Middle frontal gyrus (tissue), 1 donor: ENCODE measurements around the gene EMD.
A peak's percentile ranks its signal among the peaks of the same experiment; 100 is the strongest.
"Not testable (repeated sequence)": the region's sequence is repeated elsewhere in the genome, so short reads cannot be mapped to it uniquely, and the experiment has no call there.

Experiments
- DNase-seq: peaks from one replicate; pipeline ENCODE4 v3.0.0-alpha.2; 2015; ENCODE audit warnings: low spot score; ENCODE audit errors: extremely low spot score

The EMD gene

DNA sequence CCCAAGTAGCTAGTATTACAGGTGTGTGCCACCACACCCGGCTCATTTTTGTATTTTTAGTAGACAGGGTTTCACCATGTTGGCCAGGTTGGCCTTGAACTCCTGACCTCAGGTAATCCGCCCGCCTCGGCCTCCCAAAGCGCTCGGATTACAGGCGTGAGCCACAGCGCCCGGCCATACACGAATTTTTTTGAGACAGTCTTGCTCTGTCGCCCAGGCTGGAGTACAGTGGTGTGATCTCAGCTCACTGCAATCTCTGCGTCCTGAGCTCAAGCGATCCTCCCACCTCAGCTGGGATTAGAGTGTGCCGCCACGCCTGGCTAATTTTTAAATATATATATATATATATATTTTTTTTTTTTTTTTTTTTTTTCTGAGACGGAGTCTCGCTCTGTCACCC, 17.3 kb downstream of the EMD start:
- DNase-seq: not testable (repeated sequence)

DNA sequence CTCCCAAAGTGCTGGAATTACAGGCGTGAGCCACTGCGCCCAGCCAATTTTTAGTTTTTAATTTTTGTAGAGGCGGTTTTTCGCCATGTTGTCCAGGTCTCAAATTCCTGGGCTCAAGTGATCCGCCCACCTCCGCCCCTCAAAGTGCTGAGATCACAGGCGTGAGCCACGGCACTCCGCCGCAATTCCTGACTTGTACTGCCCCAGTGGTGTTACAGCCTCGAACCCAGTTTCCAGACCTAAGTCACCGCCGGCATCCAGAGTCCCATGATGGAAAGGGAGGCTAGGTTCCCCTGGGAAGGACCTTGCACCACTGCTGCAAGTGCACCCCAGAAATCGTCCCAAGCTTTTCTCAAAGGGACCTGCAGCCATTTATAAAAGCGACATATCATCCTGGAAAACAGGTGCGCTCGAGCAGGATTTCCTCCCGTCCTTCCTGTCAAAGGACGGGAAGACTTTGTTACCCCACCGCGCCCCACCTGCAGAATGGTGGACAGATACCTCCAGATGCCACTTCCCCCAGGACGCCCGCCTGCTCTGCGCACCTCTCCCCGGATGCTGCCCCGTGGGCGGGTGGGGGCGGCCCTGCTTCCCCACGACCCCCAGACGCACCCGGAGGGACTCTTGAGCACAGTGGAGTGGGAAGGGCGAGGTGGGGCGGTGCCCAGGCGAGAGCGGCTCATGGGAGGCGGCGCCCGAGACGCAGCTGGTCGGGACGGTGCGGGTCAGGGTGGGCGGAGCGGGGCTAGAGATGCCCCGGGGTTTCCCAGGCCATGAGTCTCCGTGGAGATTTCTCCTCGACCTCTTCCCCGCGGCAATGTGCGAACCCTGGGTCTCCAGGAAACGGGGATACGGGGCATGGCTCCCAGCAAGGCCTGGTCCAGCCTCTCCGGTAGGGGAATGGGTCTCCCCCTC, 18.1 kb downstream of the EMD start:
- DNase-seq: no peak

DNA sequence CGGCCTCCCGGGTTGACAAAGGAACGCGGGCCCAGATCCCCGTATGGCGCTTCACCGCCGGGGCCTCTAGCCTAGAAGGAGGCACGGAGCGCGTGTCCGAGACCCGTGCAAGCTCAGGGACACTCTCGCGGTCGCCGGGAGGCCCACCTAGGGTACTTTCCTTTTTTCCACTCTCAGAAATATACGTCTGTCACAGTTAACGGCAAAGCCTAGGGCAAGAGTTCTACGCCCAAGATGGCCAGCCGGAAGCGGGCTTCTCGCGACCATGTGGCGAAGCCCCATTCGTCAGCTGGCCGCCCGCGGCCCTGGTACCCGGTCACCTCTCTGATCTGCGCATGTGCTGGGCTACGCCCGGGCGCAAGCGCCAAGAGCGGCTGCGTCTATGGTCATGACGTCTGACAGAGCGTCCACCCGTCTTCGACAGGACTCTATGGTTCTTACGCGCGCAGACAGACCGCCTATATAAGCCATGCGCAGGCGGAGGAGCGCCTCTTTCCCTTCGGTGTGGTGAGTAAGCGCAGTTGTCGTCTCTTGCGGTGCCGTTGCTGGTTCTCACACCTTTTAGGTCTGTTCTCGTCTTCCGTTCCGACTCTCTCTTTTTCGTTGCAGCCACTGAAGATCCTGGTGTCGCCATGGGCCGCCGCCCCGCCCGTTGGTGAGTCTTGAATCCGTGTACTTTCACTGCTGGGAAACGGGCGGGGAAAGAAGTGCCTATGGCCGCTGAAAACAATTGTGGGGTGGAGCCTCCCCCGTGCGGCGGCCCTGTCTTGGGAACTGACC, 19.0 kb downstream of the EMD start, which contains the start of gene RPL10:
Gene RPL10, plus strand, starts transcription at position 490 of the 780 bp plus-strand sequence. Its CDS starts 143 bp downstream, at position 633.
- peak; percentile 92 for DNase-seq

DNA sequence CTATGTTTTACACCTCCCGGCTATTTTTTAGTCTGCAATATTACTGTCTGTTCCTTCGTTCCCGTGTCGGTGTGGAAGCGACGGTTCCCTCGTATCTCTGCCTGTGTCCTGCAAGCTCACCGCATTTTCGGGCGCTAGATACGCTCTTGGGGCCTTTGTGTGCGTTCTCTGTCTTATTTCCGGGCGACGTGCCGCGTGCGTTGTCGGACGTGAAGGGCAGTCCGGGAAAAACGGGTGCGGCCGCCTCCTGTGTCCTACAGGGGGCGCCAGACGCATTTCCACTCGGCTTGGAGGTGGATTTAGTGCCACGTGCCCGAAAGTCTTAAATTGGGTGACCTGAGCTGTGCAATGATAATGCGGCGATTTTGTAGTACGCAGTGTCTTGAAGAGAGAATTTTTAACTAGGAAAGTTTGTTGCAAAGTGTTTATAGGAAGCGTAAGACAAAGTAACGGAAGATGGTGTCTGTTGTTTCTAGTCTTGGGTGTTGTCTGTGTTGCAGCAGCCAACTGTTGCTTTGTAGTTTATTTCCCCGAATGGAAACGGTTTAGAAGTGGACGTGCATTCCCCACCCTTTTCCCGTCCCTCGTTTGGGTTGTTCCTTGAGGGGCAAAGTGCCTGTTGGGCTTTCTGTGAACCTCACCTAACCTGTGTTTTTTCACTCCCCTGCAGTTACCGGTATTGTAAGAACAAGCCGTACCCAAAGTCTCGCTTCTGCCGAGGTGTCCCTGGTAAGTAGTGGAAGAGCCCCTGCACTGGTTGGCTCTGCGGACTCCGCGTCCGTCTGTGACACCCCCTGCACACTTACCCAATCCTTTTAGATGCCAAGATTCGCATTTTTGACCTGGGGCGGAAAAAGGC, 19.8 kb downstream of the EMD start:
- DNase-seq: peak; percentile 10

DNA sequence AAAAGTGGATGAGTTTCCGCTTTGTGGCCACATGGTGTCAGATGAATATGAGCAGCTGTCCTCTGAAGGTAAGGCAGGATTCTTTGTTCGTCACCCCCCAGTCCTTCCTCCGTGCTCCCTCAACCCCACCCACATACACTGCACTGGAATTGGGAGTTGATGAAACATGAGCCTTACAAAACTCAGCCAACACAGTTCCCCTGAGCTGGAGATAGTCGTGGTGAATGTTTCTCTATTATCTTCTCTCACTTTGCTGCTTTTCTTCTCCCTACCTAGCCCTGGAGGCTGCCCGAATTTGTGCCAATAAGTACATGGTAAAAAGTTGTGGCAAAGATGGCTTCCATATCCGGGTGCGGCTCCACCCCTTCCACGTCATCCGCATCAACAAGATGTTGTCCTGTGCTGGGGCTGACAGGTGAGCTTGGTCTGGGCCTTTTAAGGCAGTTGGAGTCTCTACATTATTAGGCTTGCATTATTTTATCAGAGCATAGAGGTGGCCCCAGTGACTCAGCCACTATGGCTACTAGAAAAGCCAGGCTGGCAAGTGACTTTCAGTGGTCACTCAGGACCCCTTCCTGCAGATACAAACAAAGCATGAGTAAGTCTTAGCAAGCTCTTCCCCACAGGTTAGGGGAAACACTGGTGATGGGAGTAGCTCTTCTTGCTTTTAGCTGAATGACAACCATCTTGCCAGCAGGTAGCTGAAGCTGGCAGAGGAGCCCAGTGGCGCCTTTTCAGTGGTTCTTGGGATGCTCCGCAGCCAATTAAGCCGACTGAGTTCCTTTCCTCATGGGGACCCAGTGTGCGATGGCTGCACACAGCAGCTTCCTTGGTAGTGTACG, 20.7 kb downstream of the EMD start:
- DNase-seq: no peak

DNA sequence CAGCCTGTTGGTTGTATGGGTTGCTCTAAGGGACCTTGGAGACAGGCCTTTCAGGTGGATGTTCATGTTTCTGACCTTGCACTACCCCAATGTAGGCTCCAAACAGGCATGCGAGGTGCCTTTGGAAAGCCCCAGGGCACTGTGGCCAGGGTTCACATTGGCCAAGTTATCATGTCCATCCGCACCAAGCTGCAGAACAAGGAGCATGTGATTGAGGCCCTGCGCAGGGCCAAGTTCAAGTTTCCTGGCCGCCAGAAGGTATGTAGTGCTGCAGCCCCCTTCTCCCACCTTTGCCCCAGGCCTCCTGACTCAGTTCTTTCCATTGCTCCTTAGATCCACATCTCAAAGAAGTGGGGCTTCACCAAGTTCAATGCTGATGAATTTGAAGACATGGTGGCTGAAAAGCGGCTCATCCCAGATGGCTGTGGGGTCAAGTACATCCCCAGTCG, 21.3 kb downstream of the EMD start:
- not testable (repeated sequence) for DNase-seq

DNA sequence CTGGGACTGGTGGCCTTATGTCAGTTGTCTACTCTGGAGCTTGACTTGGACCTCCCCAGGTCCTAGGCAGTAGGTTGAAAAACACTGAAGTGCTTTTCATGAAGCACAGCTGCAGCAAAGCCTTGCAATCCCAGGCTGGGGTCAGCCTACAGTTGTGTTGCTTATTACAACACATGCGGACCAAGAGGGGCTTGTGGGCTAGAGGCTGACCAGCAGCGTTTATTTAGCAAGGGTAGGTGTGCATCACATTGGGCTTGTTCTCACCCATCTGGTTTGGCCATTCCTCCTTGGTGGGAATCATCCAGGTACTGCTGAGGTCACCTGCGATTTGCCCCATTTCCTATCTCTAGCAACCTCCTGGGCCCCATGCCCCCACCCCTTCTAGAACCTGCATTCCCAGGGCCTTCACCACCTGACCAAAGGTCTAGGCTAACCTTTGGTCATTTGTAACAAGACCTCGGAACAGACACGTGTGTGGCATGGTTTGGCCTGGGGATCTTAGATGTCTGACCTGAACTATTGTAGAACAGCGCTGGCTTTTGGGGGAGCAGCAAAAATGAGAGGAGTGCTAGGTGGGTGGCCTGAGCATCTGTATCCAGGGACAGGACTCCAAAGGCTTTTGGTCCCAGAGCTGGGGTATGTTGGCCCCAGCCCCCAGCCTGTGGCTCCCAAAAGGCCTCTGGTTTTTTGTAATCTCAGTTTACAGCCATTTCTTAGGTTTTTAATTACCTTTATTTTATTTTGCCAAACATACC, 22.1 kb downstream of the EMD start:
- no peak for DNase-seq

DNA sequence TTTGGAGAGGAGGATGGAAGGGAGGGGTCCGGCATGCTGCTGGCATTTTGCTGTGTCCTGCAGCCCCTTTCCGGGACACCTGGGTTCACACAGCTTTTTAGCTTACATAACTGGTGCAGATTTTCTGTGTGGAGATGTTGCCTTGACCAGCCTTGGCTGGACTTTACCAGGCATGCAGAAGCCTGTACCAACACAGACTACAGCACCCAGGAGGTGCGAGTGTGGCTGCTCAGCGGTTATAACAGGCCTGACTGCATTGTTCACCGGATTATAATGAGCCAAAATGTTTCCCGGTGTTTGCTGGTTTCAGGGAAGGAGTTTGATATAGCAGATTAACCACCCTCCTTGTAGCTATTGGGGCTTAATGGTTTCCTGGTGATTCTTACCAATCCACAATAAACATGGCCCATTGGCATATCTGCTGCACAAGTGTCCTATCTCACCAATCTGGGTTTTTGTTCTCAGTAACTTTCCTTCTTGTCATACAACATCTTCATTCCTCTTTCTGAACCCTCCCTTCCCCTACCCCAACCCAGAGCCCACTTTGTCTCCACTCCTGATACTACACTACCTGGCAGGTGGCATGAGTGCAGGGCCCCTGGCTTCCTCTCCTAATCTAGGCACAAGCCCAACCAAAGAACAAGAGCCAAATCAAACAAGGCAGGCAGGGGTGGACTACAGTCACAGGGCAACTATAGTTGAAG, 23.0 kb downstream of the EMD start:
- no peak for DNase-seq

DNA sequence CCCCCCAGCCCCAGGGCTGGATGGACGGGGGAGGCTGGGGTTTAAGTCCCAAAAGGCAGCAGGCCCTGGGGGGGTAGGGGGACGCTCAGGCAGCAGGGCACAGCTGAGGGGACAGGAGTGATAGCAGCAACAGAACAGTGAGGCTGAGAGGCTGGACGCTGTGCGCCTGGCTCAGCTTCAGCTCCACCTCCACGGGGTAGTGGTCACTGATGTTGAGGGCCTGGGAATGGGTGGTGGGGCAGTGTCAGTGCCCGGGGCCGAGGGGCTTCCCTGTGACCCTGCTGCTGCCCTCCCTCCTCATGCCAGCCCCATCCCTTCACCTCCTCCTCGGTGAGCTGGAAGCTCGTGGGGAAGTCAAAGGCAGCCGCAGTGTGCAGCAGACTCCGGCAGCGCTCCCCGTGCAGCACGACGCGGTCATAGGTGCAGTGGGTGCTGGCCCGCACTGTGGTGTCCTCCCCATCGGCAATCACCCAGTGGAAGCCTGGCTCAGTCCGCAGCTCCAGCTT, 23.6 kb downstream of the EMD start:
- no peak for DNase-seq

DNA sequence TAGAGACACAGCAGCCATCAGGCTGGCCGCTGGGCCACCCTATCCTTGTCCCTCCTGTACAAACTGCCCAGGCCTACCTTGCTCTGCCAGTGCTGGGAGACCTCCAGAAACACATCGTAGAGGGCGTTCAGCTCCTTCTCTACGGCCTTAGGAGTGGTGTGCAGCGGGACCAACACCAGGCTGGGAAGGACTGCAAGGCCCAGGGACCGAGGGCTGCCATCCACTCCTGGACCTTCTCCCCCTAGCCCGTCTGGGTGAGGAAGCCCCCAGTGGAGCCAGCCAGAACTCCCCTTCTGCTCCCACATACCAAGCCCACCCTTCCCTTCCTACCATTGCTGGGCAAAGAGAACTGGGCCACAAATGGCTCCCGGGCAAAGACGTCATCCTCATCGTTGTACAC, 24.1 kb downstream of the EMD start:
- DNase-seq: no peak

DNA sequence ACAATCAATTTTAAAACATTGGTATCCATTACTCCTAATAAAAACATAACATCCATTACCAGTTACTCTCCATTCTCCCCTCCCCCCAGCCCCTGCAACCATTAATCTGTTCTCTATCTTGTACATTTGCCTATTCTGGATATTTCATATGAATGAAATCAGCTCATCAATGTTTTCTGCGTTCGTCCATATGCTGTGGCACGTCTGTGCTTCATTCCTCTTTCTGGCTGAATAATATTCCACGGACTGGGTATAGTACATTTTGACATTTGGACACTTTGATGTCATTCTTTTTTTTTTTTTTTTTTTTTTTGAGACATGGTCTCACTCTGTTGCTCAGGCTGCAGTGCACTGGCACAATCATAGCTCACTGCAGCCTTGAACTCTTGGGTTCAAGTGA, 24.8 kb downstream of the EMD start:
- DNase-seq: no peak

DNA sequence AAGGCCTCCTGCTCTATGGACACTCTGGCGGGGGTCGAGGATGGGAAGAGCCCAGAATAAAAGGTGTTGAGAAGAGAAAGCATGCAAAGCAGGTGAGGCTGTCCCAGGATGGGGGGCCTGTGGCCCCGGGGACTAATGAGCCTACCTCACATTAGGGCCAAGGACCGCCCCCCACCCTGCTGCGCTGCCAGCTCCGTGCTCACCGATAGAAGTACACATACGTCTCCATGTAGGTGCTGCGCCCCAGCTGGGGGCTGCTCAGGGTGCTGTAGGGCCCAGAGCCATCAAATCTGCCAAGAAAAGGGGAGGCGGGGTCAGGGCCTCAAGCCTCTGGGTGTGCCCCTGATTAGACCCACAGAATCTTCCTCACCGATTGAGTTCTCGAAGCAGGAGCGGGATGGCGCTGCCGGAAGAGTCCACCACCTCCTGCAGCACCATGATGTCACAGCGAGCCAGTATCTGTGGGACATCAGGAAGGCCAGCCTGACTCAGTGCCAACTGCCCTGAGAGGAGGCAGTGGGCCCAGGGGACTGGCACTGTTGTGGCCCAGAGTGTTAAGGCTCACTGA, 25.6 kb downstream of the EMD start:
- DNase-seq: no peak

DNA sequence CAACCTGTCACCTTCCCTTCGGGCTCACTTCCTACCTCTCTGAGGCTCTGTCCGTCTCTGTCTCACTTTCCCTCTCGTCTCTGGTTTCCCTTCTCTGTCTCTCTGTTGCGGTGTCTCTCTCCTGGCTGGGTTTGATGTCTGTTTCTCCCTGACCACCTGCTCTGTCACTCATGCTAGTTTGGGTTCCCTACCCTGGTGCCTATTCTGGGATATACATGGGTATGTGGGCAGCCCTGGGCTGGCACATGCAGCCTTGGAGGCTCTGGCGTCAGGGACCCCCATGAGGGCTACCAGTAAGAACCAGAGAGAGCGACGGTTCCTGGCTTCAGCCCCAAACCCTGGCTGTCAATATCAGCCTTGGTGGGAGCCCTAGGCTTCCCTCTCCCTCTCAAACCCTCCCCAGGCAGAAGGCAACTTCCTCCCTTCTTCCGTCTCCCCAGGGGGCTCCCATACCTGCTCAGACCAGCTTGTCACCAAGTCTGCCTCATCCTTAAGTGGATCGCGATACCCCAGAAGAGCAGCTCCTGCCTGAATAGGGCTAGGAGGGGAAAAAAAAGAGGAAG, 29.6 kb downstream of the EMD start:
- no peak for DNase-seq

DNA sequence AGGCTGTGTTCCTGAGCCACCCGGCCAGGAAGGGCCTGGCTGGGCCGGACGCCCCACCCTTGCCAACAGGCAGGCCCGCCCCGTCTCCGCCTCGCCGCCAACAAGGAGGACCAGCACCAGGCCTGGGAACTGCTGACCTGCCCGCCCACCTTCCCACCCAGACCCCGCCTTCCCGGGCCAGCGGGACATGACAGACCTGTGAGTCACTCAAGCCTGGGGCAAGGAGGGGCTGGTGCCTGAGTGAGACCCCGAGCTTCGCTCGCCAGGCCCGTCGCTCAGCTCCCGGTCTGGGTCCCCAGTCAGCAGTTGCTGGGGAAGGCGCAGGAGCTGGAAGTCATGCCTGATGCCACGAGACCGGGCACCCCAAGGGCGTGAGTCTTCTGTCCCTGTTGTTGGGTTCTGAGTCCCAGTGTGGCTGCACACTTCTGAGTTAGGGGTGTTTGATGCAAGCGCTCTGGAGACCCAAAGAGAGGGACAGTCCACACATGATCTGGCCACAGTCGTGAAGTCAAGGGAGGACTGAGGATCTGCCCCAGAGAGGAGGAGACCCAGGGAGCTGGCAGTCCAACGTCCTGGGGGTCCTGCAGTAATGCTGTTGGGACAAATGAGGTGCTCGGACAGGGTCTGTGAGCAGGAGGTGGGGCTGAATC, 30.3 kb downstream of the EMD start, which contains the start of gene DNASE1L1:
Gene DNASE1L1, minus strand, starts transcription at position 33 of the 650 bp plus-strand sequence. CDS start 3,686 bp downstream, outside the sequence.
- DNase-seq: no peak

DNA sequence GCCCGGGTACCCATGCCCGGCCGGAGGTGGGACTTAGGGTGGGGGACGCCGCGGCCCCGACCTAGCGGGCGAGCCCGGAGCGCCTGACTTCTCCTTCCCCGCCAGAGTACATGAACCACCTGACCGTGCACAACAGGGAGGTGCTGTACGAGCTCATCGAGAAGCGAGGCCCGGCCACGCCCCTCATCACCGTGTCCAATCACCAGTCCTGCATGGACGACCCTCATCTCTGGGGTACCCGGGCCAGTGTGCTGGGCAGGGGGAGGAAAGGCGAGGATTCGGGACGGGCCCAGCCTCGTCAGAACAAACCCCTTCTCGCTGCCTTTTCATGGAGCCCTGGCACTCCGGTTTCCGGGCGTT, 32.9 kb downstream of the EMD start:
- DNase-seq: no peak

DNA sequence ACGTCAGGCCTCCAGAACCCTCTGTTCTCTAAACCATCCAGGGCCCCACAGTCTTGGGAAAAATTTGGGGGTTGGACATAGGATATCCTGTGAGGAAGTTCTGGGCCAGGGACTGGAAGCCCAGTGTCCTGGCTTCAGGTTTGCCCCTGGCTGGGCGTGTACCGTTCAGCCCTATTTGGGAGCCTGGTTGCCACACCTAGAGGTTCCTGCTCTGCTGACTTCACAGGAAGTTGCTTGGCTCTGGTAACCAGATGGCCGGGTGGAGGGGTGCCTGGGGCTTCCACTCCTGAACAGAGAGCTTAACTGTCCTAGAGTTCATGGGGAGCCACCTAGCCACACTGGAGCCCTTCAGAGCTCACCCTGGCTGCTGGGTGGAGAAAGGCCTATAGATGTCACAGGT, 33.4 kb downstream of the EMD start:
- no peak for DNase-seq

DNA sequence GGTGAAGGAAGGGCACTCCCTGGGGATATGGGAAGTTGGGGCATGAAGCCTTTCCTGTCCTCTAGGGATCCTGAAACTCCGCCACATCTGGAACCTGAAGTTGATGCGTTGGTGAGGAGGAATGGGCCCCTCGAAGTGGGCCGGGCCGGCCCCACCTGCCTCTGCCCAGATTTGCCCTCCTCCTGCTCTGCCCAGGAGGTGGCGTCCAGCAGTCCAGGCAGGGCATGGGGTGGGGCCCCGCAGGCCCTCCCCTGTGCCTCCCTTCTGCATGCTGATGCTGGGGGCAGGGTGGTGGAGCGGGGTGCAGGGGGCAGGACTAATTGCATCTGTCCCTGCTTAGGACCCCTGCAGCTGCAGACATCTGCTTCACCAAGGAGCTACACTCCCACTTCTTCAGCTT, 34.0 kb downstream of the EMD start:
- no peak for DNase-seq

DNA sequence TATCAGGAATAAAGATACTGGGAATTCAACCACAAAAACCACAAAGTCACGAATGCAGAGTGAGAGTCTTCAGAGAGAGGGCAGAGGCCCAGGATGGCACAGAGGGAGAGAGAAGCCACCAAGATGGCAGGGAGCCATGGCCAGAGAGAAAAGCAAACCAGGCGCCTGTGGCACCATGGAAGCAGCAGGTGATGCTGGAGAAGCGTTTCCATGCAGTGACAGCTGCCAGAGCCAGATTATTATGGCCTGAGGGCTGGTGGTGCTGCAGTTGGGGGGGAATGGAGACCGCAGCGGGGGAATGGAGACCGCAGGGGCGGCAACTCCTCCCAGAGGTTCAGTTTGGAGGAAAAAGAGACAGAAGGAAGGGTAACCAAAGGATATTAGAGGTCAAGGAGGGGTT, 38.1 kb downstream of the EMD start:
- no peak for DNase-seq
